ENCODE results near the gene SLC7A14. TPM values are rescaled to one million over a fixed set of nuclear protein-coding genes. Genes with fewer than 3 reads are reported as not detected.

The SLC7A14 gene
- total RNA-seq, 1 experiment from 2014 or later, result not detected

GRCh38 chr3:170486398-170486797 lies 99.5 kb downstream of the SLC7A14 start:
- no peak overlapping the region for H3K4me2 ChIP-seq (ENCODE audit: low read length)
- no peak overlapping the region for H2AFZ ChIP-seq (ENCODE audit: low read length)
- DNase-seq (no peak), ATAC-seq (no peak)
- no peaks in the 10 kb centered on the region for H3K79me2 ChIP-seq (ENCODE audit: low read length)
- H3K9me2 ChIP-seq (replicated peaks; ENCODE audit: low read length), result no peaks in the 10 kb centered on the region
- no peaks in the 10 kb centered on the region for H3K27me3 ChIP-seq (ENCODE audit: low read length)
- ChIA-PET POLR2A (ENCODE audit: unreplicated experiment) (no interaction called here), CTCF (no interaction called here)
- BruUV-seq (replicated peaks), result no TSS peak
- intact Hi-C loops (cut with micrococcal nuclease), result no loop called here
- H3K9me3 ChIP-seq (ENCODE audit: low read length), result no peaks in the 10 kb centered on the region
- no peak overlapping the region for H3K4me3 ChIP-seq (ENCODE audit: low read length)
- no peaks in the 10 kb centered on the region for H4K20me1 ChIP-seq (ENCODE audit: low read length)
- no peak overlapping the region for H3K27ac ChIP-seq (ENCODE audit: low read length)
- no peaks in the 10 kb centered on the region for H3K36me3 ChIP-seq (ENCODE audit: low read depth, low read length)
- no peak overlapping the region for H3K9ac ChIP-seq (ENCODE audit: low read length)
- no peak for TF ChIP-seq EZH2phosphoT487 (IDR thresholded peaks at IDR 0.05; ENCODE audit: borderline replicate concordance, low read length)
- no peak for TF ChIP-seq EZH2 (IDR thresholded peaks at IDR 0.05; ENCODE audit: low read length, unreplicated experiment)
- no peak for TF ChIP-seq CTCF (conservative IDR thresholded peaks at IDR 0.05; ENCODE audit: low read depth, low read length)
- H3F3A ChIP-seq (ENCODE audit: low read length, unreplicated experiment), result no peaks in the 10 kb centered on the region
- H3K4me1 ChIP-seq (ENCODE audit: insufficient read depth, low read length), result no peaks in the 10 kb centered on the region

- CTCF ChIA-PET, result interaction anchor here (0.6 kb wide), 1 partner anchor 13 kb away, joined by 3 read pairs; no protein-coding TSS in a partner anchor
- no peak for ATAC-seq
- no peak overlapping the region for H2AFZ ChIP-seq (ENCODE audit: low read length)
Measured at GRCh38 chr3:170485696-170486095, 100.2 kb downstream of the SLC7A14 start.

More at GRCh38 chr3:170485696-170486095, 100.2 kb downstream of the SLC7A14 start:
- Histone ChIP-seq H3F3A (ENCODE audit: low read length, unreplicated experiment) (no peaks in the 10 kb centered on the region), H3K4me1 (ENCODE audit: insufficient read depth, low read length) (no peaks in the 10 kb centered on the region), H3K9ac (ENCODE audit: low read length) (no peak overlapping the region), H3K36me3 (ENCODE audit: low read depth, low read length) (no peaks in the 10 kb centered on the region), H3K9me2 (replicated peaks; ENCODE audit: low read length) (no peaks in the 10 kb centered on the region), H3K27me3 (ENCODE audit: low read length) (no peaks in the 10 kb centered on the region), H3K79me2 (ENCODE audit: low read length) (no peaks in the 10 kb centered on the region), H3K4me2 (ENCODE audit: low read length) (no peak overlapping the region), H4K20me1 (ENCODE audit: low read length) (no peaks in the 10 kb centered on the region), H3K9me3 (ENCODE audit: low read length) (no peaks in the 10 kb centered on the region), H3K4me3 (ENCODE audit: low read length) (no peak overlapping the region), H3K27ac (ENCODE audit: low read length) (no peak overlapping the region)
- TF ChIP-seq EZH2 (IDR thresholded peaks at IDR 0.05; ENCODE audit: low read length, unreplicated experiment), result no peak
- TF ChIP-seq EZH2phosphoT487 (IDR thresholded peaks at IDR 0.05; ENCODE audit: borderline replicate concordance, low read length), result no peak
- no peak for TF ChIP-seq CTCF (conservative IDR thresholded peaks at IDR 0.05; ENCODE audit: low read depth, low read length)
- BruUV-seq (replicated peaks), result no TSS peak
- intact Hi-C loops (cut with micrococcal nuclease), result no loop called here
- POLR2A ChIA-PET (ENCODE audit: unreplicated experiment), result no interaction called here
- no peak for DNase-seq

Data from PC-3 (cell line).